Islet precursor cell (in vitro differentiated cells): ENCODE measurements around the gene CARD9.

Experiments used
- DNase-seq: peaks from one replicate; pipeline ENCODE4 v3.0.0-alpha.2; 2018

CARD9 gene

GRCh38 chr9:136346157-136346481, 27.4 kb downstream of the CARD9 start:
- no peak for DNase-seq

- peak; percentile 92 for DNase-seq
Measured at GRCh38 chr9:136345281-136346156, 27.9 kb downstream of the CARD9 start.

GRCh38 chr9:136344544-136345280, 28.8 kb downstream of the CARD9 start:
- DNase-seq = no peak

GRCh38 chr9:136343884-136344269, 29.6 kb downstream of the CARD9 start:
- no peak for DNase-seq

- no peak for DNase-seq
Measured at GRCh38 chr9:136343121-136343883, 30.2 kb downstream of the CARD9 start.

- DNase-seq = peak; percentile 95
Measured at GRCh38 chr9:136342181-136343120, 31.0 kb downstream of the CARD9 start.

- no peak for DNase-seq
Measured at GRCh38 chr9:136341769-136342168, 31.7 kb downstream of the CARD9 start.

- no peak for DNase-seq
Measured at GRCh38 chr9:136341042-136341655, 32.3 kb downstream of the CARD9 start.

GRCh38 chr9:136340356-136341041, 33.0 kb downstream of the CARD9 start:
- DNase-seq = no peak

GRCh38 chr9:136339958-136340310, 33.5 kb downstream of the CARD9 start:
- DNase-seq = no peak

- DNase-seq = peak; percentile 86
Measured at GRCh38 chr9:136339173-136339957, 34.1 kb downstream of the CARD9 start.

- no peak for DNase-seq
Measured at GRCh38 chr9:136338511-136338910, 35.0 kb downstream of the CARD9 start.

GRCh38 chr9:136337416-136338395, 35.8 kb downstream of the CARD9 start:
- no peak for DNase-seq

- DNase-seq = no peak
Measured at GRCh38 chr9:136336881-136337280, 36.6 kb downstream of the CARD9 start.

- DNase-seq = no peak
Measured at GRCh38 chr9:136336156-136336870, 37.2 kb downstream of the CARD9 start.

GRCh38 chr9:136335296-136336155, 37.9 kb downstream of the CARD9 start:
- DNase-seq = no peak

GRCh38 chr9:136334541-136334940, 38.9 kb downstream of the CARD9 start:
- no peak for DNase-seq

- DNase-seq = no peak
Measured at GRCh38 chr9:136333486-136333885, 40.0 kb downstream of the CARD9 start.
